H54 (cell line): ENCODE measurements around the gene POR.

Experiments
- DNase-seq: peaks from one replicate; pipeline ENCODE4 v3.0.0; 2011; ENCODE audit warnings: low spot score, mixed read lengths; ENCODE audit not compliant: insufficient read length
- FAIRE-seq: peaks from 3 replicates; lab custom pipeline; 2011; peaks lifted over from hg19 to GRCh38; lab: Jason Lieb, UNC
- POLR2A ChIP-seq: IDR thresholded peaks from 2 replicates; pipeline ENCODE4 v1.6.1; 2011; ENCODE audit warnings: low read depth, mild to moderate bottlenecking, low read length

The POR gene

DNA sequence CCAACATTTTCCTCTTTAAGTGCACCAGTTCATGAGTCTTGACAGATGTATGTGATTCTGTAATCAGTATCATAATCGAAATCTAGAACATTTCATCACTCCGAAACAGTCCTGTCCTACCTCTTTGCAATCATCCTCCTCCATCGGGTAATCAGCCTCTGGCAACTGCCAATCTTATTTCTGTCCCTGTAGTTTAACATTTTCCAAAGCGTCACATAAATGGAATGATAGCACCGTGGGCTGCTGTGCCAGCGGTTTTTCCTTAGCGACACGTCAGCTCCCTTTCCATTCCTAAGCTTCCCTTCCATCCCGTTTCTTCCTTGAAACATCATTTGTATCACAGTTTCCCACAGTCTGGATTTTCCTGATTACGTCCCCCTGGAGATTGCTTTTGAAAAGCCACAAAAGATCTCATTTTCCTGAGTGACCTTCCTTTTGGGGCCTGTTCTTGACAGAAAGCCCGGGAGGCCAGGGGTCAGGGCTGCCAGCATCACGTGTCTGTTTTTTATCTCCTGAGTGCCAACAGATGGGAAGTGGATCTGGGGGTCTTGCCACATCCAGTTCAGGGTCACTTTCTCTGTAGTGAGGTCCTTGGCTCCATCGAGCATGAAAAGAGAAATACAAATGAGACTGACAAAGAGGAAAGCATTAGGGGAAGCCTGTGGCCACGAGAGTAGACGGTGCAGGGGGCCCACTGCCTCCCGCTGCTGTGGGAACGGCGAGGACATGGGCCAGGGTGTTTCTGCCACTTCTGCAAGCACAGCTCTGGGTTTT is 47.8 kb downstream of the POR start:
- DNase-seq (no peak), FAIRE-seq (no peak)
- no peak for TF ChIP-seq POLR2A

DNA sequence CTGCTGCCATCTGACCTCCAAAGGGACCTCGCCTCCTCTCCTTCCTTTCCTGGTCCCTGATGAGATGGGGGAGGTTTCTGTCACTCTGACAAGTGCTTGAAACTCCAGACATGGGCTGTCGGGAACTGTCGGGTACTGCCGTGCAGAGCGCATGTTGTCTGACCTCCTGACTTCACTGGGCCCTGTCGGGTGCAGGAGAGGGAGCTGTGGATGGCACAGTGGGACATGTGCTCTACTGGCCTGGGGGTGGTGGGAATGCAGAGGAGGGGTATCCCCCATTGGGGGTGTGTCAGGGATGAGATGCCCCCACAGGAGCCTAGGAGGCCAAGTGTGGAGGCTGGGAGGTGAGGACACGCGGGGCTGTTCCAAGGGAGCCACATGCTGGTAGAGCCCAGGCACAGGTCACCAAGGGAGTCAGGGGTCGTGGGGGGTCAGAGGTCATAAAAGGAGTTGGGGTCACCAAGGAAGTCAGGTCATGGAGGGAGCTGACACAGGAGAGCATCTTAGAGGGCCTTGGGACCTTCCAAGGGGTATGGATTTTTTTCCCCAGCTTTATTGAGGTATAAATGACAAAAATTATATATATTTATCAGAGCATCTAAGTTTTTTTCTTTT is 48.5 kb downstream of the POR start:
- TF ChIP-seq POLR2A, result no peak
- DNase-seq (no peak), FAIRE-seq (no peak)

DNA sequence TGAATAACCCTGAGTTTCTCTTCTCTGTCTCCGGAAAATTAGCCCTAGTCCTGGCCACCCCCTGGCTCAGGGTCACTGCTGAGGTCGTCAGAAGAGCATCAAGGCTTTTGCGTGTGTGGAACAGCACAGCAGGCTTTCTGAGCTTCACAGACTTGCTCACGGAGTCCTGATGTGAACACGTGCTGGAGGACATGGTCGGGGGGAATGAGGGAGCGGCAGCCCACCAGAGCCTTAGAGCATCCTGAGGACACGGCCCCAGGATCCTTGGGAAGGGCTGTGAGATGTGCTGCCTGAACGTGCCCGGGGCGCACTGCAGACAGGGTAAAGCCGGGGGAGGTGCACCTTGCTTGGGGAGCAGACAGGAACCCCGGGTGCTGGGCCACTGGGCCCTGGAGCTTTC is 50.7 kb downstream of the POR start:
- FAIRE-seq, result no peak
- no peak for DNase-seq
- TF ChIP-seq POLR2A, result no peak

DNA sequence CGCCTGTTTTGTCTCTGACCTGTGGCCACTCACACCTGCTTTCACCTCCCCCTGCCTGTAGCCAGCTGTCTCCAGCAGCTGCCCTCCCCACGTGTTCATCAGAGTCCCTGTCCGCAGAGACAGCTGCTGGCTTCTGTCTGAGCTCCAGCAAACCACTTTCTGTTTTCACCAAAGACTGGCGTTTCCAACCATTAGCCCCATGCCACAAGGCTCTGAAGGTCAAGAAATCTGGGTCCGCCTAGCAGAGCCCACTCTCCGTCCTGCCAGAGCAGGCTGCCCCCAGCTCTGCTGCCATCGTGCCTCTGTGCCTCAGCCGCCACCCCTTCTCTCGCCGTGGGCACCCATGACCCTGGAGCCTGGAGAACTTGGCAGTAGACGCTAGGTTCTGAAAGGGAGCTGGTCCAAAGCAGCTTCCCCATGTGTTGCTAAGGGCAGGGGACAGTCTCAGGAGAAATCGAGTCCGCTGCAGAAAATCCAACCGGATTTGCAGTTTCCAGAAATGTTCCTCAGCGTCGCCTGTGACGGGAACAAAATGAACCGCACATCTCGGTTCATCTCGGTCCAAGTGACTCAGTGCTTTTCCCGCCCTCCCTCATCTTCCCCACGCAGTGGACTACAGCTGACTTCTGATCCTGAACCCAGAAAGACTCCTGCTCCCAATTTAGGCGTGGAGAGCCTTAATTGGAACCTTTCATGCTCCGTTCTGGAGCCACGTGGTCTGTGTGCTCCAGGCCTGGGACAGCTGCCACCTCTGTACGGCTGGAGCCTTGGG is 51.4 kb downstream of the POR start:
- FAIRE-seq, result no peak
- no peak for DNase-seq
- no peak for TF ChIP-seq POLR2A

DNA sequence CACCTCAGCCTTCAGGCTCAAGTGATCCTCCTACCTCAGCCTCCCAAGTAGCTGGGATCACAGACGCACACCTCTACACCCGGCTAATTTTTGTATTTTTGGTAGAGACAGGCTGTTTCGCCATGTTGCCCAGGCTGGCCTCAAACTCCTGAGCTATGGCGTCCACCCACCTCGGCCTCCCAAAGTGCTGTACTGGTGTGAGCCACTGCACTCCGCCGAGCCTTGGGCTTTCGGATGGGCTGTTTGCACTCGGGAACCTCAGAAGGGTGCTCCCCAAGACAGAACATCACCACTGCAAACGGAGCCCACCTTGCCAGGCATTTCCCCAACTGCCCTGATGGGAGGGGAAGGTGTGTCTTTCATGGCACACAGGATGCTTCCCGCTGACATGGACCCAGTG is 52.1 kb downstream of the POR start:
- DNase-seq, result no peak
- FAIRE-seq, result no peak
- TF ChIP-seq POLR2A, result no peak

DNA sequence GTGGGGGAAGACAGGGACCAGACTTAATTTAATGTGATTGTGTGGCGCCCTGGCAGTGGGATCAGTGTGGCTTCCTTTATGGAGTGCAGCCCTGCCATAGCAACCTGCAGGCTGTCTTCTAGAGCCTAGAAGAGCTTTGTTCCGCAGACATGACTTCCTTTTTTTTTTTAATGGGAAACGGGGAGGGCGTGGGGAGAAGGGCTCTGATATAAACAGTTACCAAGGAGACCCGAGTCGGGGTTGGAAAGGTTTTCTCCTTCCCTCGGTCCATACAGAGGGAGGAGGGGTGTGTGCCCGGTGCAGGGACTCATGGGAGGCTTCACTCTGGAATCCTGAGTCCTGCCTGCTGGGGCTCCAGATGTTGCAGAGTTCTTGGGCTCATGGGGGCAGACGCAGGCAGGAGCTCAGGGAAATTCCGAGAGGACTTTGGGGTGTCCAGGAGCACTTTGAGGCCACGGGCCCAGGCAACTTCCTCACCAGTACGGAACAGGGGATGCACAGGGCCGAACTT is 52.6 kb downstream of the POR start:
- FAIRE-seq (no peak), DNase-seq (no peak)
- no peak for TF ChIP-seq POLR2A

DNA sequence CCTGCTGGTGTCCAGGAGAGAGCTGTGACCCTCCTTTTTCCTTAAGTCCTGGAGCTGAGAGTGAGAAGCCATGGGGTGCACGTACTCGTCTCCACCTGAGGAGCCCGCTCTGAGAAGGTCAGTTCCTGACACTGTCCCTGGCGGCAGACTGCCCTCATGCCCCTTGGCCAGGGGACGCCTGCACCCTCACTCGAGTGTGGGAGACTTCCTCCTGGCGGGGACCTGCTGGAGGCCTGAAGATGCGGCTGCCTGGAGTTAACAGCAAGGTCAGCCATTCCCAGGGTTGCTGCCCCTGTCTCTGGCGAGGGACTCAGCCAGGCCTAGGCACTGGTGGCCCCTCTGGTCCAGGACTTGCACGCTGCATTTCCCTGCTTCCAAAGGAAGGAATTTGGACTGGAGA is 53.1 kb downstream of the POR start:
- DNase-seq, result no peak
- no peak for FAIRE-seq
- TF ChIP-seq POLR2A, result no peak

DNA sequence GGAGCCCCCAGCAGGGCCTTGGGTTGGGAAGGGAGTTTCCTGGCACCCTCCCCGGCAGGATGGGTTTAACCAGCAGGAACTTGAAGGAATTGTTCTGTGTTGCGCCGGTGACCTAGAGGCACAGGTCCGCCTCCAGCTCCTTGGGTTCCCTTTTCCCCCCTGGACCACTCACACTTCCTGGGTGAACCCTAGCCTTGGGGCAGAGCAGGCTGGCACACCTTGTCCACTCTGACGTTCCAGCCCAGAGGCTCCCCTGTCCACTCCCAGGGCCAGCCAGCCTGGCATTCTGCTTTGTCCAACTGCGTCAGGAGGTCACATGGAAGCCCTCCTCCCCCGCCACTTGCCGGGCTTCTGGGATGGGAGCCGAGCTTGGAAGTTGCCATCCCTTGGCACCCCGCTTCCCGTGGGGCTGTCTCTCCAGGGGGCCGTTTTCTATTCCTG is 53.6 kb downstream of the POR start:
- DNase-seq (no peak), FAIRE-seq (no peak)
- no peak for TF ChIP-seq POLR2A

DNA sequence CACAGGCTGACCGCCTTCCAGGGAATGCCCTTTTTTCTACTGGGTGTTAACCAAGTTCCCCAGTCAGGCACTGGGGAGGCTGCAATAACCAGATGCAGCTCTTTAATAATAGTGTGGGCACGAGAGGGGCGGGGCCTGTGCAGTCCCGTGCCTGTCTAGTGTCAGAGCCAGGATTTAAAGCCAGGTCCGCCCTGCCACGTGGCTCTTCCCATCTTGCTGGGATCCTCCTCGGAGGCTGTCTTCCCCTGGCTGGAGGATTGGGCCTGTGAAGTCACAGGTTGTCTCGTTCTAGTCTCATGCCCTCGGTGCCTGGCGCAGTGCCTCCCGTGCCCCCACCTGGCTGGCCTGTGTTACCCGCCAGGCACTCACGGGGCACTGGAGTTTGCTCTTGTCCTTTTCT is 54.2 kb downstream of the POR start:
- FAIRE-seq (no peak), DNase-seq (no peak)
- no peak for TF ChIP-seq POLR2A

DNA sequence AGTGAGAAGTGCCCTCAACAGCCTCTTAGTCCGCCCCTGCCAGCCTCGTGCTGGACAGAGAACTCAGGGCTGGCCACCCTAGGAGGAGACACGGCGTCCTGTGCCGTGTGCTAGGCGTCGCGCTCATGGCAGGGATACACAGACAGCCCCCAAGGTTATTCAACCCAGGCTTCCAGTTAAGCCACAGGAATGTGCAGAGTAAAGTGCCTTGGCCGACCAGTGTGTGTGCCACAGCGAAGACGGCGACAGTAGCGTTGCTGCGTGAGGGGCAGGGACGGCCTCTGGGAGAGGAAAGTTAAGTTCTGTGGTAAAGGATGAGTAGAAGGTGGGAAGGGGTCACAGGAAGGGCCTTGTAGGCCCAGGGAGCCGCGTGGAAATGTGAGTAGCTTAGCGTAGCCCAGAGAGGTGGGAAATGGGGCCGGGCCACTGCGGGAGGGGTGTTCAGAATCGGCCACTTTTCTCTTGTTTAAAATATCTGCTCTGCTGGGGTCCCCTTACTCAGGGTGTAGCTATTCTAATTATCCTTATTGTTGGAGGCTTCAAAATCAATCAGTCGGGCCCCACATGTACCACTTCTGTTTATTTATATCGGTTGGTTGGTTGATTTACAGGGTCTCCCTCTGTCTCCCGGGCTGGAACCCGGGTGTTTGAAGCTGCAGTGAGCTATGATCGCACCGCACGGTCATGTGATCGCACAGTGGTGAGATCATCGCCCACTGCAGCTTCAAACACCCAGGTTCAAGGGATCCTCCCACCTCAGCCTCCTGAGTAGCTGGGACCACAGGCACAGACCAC is 54.9 kb downstream of the POR start:
- no peak for TF ChIP-seq POLR2A
- FAIRE-seq (no peak), DNase-seq (no peak)

DNA sequence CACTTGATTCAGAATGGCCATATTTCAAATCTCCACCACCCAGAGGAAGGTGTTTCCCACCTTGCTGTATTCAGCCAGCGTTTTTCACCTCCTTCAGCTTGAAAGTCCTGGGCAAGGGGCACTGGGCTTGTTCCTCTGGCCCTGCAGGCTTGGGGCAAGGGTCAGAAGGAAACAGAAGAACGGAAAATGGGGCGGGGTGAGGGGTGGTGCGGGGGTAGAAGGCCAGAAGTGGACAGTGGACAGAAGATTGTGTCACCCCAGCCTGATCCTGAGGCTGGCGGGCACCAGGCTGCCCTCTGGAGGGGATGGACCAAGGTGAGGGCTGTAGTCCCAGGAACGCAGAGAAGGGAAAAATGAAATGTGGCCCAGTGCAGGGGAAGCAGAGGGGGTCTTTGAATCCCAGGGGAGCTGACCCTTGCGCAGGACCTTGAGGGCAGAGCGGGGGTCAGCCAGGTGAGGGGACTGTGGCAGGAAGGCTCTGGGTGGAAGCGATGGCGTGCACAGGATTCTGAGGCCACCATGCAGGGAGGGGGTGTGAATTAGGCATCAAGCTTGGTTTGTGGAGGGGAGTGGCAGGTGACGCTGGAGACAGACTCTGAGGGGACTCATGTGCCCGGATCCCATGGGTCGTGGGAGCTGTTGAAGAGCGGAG is 56.5 kb downstream of the POR start:
- TF ChIP-seq POLR2A, result no peak
- DNase-seq, result no peak
- no peak for FAIRE-seq

DNA sequence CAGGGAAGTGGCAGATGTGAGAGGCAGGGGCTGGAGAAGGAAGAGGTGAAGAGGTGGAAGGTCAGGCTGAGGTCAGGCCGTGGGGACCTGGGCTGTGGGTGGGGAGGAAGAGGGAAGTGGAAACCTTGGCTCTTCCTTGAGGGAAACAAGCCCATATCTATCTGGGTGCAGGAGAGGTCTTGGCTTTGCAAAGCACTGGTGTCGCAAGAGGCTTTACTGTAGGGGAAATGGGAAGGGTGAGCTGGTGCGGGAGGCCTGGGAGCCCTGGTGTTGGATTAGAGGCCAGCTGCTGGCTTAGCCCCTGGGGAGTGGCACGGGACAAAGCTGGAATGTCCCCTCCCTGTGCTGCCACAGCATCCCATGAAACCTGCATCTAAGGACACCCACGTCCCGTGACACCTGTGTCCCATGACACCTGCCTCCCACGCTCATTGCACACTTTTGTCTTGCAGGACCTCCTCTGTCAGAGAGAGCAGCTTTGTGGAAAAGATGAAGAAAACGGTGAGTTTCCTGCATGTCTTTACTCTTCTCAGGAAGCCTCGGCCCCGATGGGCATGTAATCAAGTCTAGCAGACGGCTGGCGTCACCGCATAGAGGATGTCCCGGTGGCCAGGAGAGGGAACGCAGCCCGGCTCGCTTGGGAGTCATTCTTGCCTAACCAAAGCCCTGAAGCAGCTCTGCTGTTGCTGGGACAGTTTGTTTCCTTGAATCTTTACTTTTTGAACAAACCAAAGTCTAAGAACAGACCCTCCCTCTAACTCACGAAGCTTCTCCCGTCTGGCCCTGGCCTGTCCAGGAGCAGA is 57.2 kb downstream of the POR start:
- FAIRE-seq (no peak), DNase-seq (no peak)
- TF ChIP-seq POLR2A, result no peak

DNA sequence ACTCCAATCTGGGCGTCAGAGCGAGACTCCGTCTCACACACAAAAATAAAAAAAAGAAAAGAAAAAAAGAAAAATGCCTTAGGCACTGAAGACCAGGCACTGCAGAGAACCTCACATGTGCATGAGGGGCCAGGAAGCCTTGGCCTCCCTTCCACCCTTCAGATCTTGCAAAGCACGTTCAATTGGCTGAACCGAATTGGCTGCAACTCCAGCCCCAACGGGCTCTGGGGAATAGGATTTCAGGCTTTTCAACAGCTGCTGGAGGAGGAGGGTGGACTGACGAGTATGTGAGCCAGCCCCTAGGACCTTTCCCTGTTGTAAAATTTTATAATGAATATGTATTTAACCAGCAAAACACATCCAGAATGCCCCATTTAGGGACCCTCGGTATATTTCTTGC is 62.8 kb downstream of the POR start:
- DNase-seq (no peak), FAIRE-seq (no peak)
- TF ChIP-seq POLR2A, result no peak
